CD4-positive, alpha-beta T cell treated with Interleukin-2 at 100 ng/mL for 4 hours (primary cell): Measurements from ENCODE around the gene PADI4.
A peak's percentile ranks its signal among the peaks of the same experiment; 100 is the strongest.
"Not testable (repeated sequence)": the region's sequence is repeated elsewhere in the genome, so short reads cannot be mapped to it uniquely, and the experiment has no call there.

Experiments used
- DNase-seq: peaks from one replicate; pipeline ENCODE4 v3.0.0-alpha.2; 2020; ENCODE audit warnings: low spot score

The PADI4 gene

GRCh38 chr1:17397910-17398695 is 90.1 kb downstream of the PADI4 start:
- no peak for DNase-seq

DNA sequence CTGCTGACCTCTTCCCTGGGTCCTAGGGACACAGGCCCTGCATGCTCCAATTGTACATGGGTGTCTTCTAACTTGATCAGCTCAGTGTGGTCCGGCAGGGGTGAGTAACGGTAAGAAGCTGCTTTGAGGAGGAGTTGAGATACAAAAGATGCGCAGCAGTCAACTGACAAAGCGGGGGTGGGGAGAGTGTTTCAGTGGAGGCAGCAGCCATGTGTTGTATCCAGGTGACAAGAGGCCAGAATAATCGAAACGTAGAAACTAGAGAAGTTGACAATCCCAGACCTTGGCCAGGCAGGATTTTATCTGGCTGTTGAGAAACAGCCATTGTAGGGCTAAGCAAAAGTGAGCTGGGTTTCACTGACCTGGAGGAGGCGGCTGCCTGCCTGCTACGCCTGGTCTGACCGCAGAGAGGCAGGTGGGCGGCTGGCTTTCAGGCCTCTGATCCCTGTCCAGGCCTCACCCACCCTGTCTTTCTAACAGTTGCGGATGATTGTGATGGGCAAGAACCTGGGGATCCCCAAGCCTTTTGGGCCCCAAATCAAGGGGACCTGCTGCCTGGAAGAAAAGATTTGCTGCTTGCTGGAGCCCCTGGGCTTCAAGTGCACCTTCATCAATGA is 92.8 kb downstream of the PADI4 start:
- DNase-seq = no peak

GRCh38 chr1:17401841-17402240 is 93.8 kb downstream of the PADI4 start:
- DNase-seq = no peak

- no peak for DNase-seq
These were observed 95.1 kb downstream of the PADI4 start for GRCh38 chr1:17403081-17403480.

- no peak for DNase-seq
These were observed 96.2 kb downstream of the PADI4 start for GRCh38 chr1:17404034-17404684.

- DNase-seq = no peak
These were observed 96.8 kb downstream of the PADI4 start for GRCh38 chr1:17404820-17405219.

- peak; percentile 26 for DNase-seq
These were observed 98.1 kb downstream of the PADI4 start for GRCh38 chr1:17405898-17406759.

GRCh38 chr1:17406760-17407475 is 98.9 kb downstream of the PADI4 start:
- DNase-seq = not testable (repeated sequence)

GRCh38 chr1:17407786-17408514 is 100.0 kb downstream of the PADI4 start:
- DNase-seq = not testable (repeated sequence)

- no peak for DNase-seq
These were observed 101.4 kb downstream of the PADI4 start for GRCh38 chr1:17409391-17409811.

DNA sequence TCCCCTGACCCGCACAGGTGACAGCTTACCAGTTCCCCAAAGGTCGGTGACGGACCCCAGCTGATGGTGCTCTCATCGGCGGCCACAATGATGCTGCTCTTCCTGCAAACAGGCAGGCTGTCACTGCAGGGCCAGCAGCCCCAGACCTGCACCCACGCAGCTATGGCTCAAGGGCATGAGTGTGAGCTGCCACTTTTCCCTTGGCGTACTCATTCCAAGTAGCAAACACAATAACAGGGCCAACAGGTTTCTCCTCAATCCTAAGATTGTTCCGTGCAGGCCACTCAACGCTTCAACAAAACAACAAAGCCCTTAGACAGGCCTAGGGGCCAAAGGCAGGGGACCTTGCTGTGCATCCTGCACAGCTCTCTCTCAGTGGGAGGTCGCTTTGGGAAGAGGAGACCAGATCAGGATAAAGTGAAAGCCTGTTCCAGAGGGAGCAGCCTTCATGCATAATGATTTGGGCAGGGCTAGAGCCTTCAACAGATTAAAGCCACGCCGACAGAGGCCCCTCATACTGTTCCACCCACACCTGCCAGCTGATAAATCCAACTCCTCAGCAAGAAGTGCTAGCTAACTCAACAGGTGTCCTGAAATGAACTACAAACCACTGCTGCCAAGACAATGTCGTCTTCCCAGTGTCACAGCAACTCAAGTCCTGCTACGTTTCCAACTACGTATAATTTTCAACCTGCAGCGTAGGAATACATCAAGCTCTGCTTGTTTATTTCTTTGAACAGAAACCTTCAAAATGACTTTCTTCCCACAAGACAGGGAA is 104.3 kb downstream of the PADI4 start:
- no peak for DNase-seq
